GM18858 (cell line): ENCODE results near the gene PDE2A.

Source experiments
- ATAC-seq: cut with Tn5 transposase; IDR thresholded peaks from one replicate; pipeline ENCODE4 v1.9.1; 2021; ENCODE audit not compliant: unreplicated experiment

PDE2A gene

DNA sequence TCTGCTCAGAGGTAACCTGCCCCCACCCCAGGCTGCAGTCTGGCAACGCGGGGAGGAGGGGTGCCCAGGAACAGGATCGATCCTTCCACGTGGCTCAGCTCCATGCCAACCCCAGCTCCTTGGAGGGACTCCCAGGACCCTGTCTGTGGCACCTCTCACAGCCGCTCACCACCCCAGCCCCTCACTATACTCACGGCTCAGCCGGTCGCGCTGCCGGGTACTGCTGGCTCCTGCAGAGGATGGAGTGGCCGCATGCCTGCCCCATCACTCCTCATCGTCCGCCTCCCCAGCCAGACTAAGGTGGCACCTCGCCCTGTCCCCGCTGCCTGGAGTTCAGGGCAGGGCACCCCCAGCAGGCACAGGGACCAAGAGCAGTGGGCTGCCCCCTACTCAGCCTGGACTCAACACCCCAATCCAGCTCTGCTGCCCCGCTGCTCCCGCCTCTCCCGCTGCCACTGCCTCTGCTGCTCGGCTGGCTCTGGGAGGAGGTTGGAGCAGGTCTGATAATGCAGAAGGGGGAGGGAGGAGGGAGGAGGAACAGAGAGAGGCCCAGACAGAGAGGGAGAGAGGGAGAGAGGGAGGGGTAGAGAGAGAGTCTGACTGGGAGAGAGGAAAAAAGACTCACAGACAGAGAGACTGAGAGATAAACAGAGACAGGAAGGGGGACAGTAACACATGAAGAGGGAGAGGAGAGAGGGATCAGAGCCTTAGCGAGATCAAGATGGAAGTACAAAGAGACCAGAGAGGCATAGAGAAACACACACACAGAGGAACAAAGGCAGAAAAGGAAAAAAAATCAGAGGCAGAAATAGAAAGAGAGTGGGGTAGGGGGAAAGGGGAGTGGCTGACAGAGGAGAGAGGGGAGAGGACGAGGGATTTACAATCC, at the start of gene PDE2A:
PDE2A (minus strand) TSS at position 480 of the 886 bp plus-strand sequence; CDS start at position 265, 215 bp downstream.
- ATAC-seq: no peak

DNA sequence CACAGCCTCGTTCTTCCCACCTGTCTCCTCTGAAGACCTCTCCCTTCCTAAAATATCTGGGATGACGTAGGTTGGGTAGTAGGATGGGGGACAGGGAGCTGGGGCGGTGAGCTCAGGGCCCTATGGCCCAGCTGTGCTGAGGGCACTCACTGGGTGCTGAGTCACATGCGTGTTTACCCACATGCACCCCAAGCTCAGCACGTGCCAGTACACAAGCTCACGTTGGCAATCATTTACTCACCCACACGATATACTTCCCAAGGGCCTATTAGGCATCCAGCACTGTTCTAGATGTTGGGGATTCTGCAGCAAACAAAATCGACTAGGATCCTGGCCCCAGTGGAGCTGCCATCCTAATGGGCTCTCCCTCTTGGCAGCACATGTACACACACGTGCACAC, 49.3 kb upstream of the PDE2A start:
- ATAC-seq: no peak

DNA sequence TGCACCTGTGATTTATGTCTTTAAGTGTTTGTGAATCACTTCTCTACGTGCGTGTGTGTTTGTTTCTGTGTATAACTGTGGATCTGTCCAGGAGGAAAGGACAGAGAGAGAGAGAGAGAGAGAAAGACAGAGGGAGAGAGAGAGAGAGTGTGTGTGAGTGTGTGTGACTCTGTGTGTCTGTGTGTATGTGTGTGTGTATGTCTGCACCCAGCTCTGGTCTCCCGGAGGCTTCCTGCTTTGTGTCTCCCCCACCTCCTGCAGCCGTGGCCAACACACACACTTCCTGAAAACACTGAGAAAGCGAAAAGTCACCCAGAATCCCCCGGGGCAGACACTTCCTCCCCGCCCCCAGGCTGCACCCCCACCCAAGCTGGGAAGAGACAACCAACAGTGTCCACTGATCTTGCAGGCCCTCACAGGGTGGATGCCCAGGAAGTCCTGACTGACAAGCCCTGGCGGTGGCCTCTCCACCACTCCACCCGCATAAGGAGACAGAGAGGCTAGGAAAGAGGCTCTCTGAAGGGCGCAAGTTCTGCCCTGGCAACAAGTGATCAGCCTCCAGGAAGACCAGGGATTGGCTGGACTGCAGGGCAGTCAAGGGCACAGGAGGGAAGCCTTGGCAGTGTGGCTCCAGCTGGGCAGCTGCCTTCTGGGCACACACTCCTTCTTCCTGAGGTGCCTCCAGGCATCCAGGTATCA, 48.0 kb upstream of the PDE2A start:
- ATAC-seq: peak; percentile 55

DNA sequence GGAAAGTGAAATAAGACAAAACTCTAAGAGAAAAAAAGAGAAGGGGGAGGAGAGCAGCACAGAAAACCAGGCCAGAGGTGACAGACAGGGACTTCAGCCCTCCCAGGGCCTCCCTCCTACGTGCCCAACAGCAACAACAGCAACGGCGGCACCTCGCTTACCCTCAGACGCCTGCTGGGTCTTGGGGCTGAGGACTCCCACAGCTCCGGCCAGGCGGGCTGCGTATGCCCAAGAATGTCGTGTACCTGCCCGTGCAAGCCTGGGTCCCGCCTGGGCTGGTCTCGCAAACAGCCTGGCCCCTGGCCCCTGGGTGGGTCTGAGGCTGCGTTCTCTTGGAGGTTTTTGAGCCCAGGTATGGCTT, 47.4 kb upstream of the PDE2A start:
- ATAC-seq: no peak

DNA sequence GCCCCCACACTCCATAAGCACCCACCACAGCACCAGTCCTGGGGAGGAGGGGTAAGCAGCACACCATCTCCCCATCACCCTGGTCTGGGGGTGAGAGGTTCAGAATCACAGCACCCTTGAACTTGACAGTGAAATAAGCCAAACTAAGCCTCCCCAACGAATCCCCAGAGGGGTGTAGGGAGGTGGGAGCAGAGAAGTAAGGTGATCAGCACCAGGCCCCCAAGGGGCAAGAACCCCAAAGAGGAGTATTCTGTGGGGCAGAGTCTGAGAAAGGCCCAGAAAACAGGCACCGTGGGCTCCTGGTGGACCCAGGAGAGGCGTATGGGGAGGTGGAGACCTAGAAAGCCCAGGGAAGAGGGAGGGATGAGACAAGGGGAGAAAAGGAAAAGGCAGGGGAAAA, 47.1 kb upstream of the PDE2A start:
- no peak for ATAC-seq

DNA sequence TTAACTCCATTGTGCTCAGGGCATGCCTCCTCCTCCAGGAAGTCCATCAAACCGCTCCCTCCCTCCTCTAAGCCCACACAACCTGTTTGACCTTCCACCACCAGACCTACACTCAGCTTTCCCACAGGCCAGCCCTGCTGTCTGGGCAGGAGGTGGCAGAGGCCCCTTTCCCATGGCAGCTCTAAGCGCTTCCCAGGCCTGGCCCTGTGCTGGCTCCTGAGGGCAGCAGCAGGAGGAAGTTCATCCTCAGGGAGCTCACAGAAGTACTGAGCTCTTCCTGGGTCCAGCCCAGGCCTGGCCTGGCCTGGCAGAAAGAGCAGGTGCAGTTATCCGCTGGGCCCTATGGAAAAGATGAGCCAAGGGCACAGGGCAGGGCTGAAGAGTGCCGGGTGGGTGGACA, 46.6 kb upstream of the PDE2A start:
- ATAC-seq: no peak

DNA sequence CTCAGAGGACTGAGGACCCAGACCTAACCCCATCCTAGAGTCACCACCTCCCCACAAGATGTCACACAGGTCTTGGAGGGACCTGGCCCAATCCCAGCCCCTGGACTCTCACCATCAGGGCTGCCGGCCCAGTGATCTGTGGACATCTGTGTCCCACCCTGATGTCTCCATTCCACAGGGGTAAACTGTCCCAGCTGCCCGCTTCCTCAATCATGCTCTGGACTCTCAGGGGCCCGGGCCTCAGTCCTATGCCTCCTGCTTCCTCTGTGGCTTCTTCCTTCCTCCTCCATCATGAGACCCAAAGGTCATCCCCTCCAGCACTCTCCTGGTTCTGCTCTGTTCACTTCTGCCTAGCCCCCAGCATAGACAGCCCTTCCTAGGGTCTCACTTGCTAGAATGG, 45.8 kb upstream of the PDE2A start:
- no peak for ATAC-seq

DNA sequence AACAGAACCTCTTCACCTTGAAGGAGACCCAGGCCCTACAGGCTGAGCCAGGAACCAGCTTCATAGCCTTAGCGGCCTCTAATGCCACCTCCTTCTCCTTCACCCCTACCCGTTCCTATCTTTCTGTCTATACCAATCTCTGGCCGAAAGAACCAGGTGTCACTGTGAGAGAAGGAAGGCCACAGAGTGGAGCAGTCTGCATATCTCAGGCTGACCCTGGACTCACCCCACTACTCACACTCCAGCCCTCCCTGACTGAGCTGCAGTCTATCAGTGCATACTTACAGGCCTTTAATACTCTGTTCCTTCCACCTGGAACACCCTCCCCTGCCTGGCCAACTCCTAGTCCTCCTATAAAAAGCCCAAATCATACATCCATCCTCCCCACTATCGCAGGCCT, 45.3 kb upstream of the PDE2A start:
- ATAC-seq: no peak

DNA sequence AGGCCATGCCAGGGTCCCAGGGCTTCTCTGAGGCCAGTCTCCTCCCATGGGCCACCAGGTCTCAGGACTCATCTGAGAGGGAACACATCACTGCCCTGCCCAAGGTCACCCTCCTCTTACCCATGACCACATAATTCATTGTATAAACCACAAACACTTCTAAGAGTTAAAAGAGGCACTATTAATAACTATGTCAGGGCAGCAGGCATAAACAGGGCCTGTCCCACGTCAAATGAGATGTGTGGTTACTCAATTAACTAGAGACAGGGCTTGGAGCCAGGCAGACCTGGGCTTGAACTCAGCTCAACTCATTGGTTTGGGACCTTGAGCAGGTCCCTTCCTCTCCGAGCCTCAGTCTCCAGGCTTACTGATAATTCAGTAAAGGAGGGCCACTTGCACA, 44.9 kb upstream of the PDE2A start:
- ATAC-seq: no peak

DNA sequence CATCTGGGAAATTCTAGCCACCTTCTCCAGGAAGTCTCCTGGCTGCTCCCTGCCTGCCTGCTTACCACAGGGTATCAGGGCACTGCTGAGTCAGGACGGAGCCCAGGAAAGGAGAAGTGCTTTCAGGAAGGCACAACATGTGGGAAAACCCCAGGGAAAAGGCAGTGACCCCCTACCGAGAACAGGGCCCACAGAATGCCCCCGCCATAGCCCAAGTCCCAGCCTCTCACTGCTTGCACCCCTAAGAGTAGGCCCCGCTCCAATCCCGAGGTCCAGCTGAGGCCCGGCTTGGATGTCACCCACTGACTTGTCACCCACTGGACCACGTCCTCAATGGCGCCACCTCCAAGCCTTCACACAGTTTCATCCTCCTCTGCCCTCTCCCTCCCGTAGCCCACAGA, 43.9 kb upstream of the PDE2A start:
- ATAC-seq: no peak

DNA sequence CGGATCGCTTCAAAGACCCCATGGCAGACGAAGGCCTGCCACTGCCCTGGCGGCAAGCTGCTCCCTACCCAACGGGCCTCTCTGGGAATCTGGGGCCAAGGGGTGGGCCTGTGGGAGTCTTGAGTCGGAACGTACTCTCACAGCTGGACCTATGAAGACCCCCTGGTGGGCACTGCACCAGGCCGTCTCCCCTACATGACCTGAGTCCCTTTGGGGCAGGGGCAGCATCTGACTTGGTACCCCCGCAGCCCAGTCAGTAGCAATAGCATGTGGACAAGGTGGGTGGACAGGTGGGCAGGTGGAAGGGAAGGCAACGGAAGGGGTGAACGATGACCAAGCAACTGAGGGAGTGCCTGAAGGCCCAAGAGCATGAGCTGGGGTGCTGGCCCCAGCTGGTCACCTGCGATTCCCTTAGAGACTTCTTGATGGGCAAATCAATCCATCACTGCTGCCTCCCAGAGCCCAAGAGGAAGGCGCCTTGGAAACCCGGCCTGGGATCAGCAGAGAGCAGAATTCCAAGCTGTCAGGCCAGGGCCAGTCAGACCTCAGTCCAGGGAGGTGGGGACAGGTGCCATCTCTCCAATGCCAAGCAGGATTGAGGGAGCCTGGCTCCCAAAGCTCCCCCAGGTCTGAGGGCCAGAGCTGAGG, 42.7 kb upstream of the PDE2A start:
- no peak for ATAC-seq

DNA sequence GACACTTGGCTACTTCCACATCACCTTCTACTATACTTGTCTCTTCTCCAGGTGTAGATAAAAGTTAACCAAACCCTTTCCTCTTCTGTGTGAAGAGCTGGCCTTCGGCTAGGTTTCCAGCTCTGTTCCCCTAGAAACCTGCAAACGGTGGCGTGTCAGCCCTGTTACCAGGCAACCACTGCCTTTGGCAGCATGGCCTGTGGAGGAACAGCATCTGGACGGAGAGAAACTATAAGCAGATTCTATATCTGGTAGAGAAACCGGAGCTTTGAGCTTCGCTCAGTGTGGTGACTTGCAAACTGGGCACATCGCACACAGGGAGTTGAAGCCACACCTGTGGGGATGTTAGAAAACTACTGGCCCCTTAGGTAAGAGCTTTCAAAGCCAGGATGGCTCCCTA, 42.1 kb upstream of the PDE2A start:
- no peak for ATAC-seq

DNA sequence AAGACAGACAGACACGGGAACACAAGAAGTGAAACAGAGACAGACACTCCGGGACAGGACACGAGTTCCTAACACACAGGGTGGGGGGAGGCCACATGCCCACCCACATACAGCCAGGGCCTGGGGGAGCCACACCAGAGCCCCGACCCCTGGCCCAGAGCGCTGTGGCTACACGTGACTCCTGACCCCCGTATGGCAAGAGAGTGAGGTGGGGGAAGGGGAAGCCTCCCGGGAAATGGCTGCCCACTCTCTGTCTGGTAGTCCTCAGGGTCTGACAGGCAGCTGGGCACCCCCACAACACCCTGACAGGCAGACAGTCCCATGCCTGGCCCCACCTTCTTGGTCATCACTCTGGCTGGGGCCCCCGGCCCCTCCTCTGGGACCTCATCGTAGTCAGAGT, 38.6 kb upstream of the PDE2A start:
- ATAC-seq: no peak

DNA sequence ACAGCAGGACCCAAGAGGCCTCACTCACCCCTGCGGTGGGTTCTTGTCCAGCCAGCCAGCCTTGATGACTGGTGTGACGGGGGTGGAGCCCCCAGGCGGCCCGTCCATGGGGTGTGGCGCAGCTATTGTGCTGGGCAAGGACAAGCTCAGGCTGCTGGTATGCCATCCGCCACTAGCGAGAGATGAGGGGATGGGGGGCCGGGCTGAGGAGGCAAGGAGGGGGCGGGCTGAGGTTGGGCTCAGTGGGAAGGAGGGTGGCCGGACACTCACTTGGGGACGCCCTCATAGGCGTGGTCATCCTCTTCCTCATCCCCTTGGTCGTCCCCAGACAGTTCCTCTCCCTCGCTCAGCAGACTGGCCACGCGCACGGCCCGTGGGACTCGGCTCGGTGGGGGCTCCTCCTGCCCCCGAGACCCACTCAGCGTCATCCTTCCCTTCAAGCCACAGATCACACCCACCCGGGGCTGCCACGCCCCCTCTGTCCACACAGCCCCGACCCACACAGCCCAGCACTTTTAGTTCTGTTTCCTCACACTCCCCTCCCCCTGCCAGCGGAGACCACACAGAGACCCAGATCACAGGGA, 38.0 kb upstream of the PDE2A start:
- ATAC-seq: no peak

DNA sequence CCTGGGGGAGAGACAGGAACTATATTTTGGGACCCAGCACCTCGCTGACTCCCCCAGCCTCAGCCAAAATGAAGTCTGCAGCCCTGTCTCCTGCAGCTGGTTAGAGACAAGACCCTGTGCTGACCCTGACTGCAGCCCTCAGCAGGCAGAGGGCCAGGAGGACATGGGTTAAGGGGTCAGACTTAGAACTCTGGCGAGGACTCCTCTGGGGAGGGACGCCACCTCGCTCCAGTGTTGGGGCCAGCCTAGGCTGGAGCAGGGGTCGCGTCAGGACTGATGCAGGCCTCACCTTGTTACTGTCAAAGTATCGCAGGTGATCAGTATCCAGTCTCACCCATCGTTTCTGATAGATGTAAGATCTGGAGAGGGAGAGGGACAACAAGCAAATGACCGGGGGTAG, 36.9 kb upstream of the PDE2A start:
- ATAC-seq: no peak

DNA sequence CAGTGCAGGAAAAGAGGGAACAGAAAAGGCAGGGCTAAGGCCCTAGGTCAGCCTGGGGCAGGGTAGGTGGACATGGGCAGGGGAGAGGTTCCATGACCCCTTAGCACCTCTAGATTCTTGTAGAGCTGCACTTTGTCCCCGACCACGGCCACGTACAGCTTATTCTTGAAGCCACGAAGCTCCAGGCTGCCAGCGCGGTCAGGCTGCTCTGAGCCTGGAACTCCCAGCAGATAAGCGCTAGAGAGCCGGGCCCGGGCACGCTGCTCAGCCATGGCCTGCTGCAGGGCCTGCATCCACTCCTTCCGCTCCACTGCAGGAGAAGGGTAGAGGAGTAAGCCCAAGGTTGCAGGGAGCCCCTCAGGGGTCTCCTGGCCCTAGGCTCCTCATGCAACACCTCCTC, 36.1 kb upstream of the PDE2A start:
- ATAC-seq: no peak

DNA sequence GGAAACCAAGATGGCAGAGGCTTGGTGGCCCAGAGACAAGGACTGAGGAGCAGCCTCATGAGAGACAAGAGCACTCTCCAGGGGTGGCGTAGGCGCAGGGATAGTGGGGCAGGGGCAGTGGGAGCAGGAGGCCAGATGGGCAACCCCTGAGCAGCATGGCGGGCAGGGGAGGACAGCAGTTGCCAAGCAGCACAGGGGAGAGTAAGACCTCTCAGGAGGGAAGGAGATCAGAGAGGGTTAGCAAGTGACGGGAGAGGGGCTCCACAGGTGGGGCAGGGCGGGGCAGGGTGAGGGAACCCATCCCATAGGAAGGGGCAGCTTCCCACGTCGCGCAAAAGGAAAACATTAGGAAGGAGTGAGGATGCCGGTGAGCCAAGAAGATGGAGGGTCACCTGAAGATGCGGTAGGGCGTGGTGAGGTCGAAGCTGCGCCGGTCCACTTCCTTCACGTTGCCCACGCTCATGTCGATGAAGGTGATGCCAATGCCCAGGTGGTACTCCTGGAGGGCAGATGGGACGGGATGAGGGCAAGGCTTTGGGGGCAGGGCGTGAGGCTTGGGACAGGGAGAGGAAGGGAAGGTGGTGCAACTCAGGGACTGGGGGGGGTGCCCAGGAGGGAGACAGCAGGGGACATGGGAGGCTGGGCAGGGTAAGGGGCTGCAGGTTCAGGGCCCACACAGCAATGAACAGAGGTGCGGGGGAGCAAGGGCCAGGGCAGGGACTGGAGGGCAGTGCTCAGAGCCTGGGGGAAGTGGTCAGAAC, 35.4 kb upstream of the PDE2A start:
- no peak for ATAC-seq

DNA sequence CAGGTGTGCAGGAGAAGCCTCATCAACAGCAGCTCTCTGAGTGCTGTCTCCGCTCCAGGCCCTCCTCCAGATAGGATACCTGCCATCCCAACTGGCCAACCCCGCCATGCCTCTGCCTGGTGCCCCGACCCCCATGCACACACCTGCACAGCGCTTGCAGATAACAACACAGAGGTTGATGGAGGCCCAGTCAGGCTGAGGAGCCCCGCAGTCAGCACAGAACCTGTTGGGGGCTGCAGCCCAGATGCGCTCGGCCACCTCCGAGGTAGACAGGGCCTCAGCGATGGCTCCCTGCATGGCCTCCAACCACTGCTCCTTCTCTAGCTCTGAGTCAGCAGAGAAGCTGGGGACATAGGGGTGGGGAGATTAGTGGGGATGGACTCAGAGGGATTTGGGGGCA, 32.8 kb upstream of the PDE2A start:
- ATAC-seq: no peak

DNA sequence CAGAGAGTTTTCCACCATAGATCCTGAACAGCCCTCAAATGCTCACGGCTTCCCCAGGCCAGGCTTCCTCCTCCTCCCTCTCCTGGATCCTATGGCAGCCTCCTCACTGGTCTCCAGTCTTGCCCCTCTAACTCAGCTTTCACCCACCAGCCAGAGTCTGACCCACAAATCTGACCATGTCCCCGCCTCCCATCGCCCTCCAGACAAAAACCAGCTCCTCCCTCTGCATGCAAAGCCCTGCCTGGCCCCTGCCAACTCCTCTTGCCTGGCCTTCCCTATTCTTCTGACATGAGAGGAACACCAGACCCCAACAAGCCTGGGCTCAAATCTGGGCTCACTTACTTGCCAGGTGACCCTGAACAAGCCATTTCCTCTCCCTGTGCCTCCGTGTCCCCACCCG, 32.4 kb upstream of the PDE2A start:
- no peak for ATAC-seq

DNA sequence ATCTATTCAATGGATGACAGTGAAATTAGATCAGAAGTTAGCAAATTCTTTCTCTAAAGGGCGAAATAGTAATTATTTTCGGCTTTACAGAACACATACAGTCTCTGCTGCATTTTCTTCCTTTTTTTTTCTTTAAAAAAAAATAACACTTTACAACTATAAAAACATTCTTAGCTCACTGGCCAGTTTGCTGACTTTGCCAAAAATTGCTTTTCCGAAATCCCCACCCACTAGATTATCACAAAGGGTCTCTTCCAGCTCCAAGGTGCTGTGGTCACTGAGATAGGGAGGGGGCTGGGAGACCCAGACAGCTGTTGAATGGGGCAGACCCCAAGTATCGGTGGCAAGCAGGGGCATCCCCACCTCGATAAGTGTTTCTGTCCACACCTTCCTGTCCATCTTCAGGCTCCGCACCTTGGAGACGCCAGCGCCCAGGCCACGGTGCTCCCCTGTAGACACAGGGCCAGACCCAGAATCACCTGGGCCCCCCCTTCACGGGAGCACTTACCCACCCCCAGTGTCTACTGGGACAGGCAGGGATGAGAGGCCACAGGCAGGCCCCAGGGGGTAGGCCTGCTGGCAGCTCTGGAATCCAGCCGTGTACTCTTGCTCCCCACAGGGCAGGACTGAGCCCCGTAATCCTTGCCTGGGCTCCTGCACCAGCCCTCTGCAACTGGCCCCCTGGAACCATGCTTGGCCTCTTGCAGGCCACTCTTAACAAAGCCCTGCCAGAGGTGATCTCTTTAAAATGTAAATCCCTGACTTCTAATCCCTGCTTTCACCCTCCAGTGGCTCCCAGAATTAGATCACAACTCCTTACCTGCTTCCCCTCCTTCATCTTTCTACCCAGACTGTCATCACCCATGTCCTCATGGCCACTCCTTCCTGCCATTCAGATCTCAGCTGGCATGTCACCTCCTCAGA, 31.5 kb upstream of the PDE2A start:
- ATAC-seq: no peak
